H1 (cell line): Measurements from ENCODE around the gene DENND11. TPM values are rescaled to one million over a fixed set of nuclear protein-coding genes. Genes with fewer than 3 reads are reported as not detected.

Experiments used
- CTCF ChIA-PET: fragments of 300-600 bp; sonication (Branson Sonifier 250); formaldehyde crosslinking; loops from one replicate; lab custom pipeline; 2021; ENCODE audit not compliant: partially characterized antibody; lab: Charles Lee
- POLR2A ChIA-PET: fragments of 300-600 bp; sonication (Branson Sonifier 250); formaldehyde crosslinking; loops from one replicate; lab custom pipeline; 2021; ENCODE audit warnings: inconsistent platforms; ENCODE audit not compliant: partially characterized antibody; lab: Charles Lee
- DNase-seq, 2 experiments: peaks; one replicate each; pipeline versions ENCODE4 v3.0.0 to v3.0.0-alpha.2; 2010 to 2022; ENCODE audit warnings: low spot score in 2 of 2, low read depth in 1 of 2, mixed read lengths in 1 of 2
- FAIRE-seq: peaks from 2 replicates; lab custom pipeline; 2011; peaks lifted over from hg19 to GRCh38; lab: Jason Lieb, UNC
- H2AFZ ChIP-seq: 2 replicates; pipeline ENCODE4 v1.8.1; 2012; ENCODE audit warnings: low read length, inconsistent platforms
- H2AK5ac ChIP-seq: 2 replicates; pipeline ENCODE4 v1.6.1; 2013; ENCODE audit warnings: low read depth, low read length
- H2BK120ac ChIP-seq: replicated peaks from 2 replicates; pipeline ENCODE3; 2013; ENCODE audit warnings: low read depth, low read length, inconsistent platforms
- H2BK12ac ChIP-seq: 2 replicates; pipeline ENCODE4 v1.6.1; 2013; ENCODE audit warnings: low read depth, low read length
- H2BK15ac ChIP-seq: 2 replicates; pipeline ENCODE4 v1.6.1; 2013; ENCODE audit warnings: low read length
- H2BK20ac ChIP-seq: 2 replicates; pipeline ENCODE4 v1.6.1; 2013; ENCODE audit warnings: low read length
- H2BK5ac ChIP-seq: 2 replicates; pipeline ENCODE4 v1.6.1; 2013; ENCODE audit warnings: low read depth, low read length
- H3K14ac ChIP-seq: 2 replicates; pipeline ENCODE4 v1.6.1; 2013; ENCODE audit warnings: inconsistent platforms; ENCODE audit not compliant: insufficient read length
- H3K18ac ChIP-seq: 2 replicates; pipeline ENCODE4 v1.6.1; 2013; ENCODE audit warnings: low read length; ENCODE audit errors: extremely low read depth
- H3K23ac ChIP-seq: 2 replicates; pipeline ENCODE4 v1.6.1; 2013; ENCODE audit warnings: inconsistent platforms; ENCODE audit not compliant: insufficient read length
- H3K23me2 ChIP-seq: 2 replicates; pipeline ENCODE4 v1.6.1; 2013; ENCODE audit warnings: low read depth, low read length
- H3K27ac ChIP-seq: 2 replicates; pipeline ENCODE4 v1.6.1; 2011; ENCODE audit warnings: low read depth, low read length, inconsistent platforms
- H3K27me3 ChIP-seq, 4 experiments: replicated peaks in 1 of 4; 1 replicate in 1 of 4; 2 replicates in 3 of 4; pipeline versions ENCODE4 v1.6.1 to v1.8.1; 2011 to 2013; ENCODE audit warnings: low read length in 3 of 4, mild to moderate bottlenecking in 3 of 4, inconsistent platforms in 2 of 4, mixed read lengths in 2 of 4, moderate library complexity in 1 of 4; ENCODE audit not compliant: control insufficient read depth in 3 of 4, insufficient read depth in 3 of 4; ENCODE audit errors: extremely low read depth in 1 of 4
- H3K36me3 ChIP-seq, 4 experiments: 2 replicates each; pipeline versions ENCODE4 v1.6.1 to v1.8.1; 2011 to 2013; ENCODE audit warnings: mild to moderate bottlenecking in 4 of 4, low read length in 3 of 4, moderate library complexity in 2 of 4, control low read depth in 1 of 4, inconsistent platforms in 1 of 4; ENCODE audit not compliant: insufficient read depth in 4 of 4, control insufficient read depth in 2 of 4
- H3K4ac ChIP-seq: replicated peaks from 2 replicates; pipeline ENCODE3; 2013; ENCODE audit warnings: low read length, low read depth, mixed read lengths, inconsistent platforms; ENCODE audit not compliant: insufficient read length
- H3K4me1 ChIP-seq, 4 experiments: replicated peaks in 1 of 4; 1 replicate in 1 of 4; 2 replicates in 3 of 4; pipeline versions ENCODE4 v1.6.1 to v1.8.1; 2011 to 2013; ENCODE audit warnings: low read length in 3 of 4, inconsistent platforms in 2 of 4, mixed read lengths in 1 of 4; ENCODE audit not compliant: insufficient read depth in 4 of 4, control insufficient read depth in 3 of 4
- H3K4me2 ChIP-seq, 2 experiments: 2 replicates each; pipeline versions ENCODE4 v1.6.1 to v1.8.1; 2011 to 2013; ENCODE audit warnings: low read depth in 2 of 2, low read length in 2 of 2, control low read depth in 1 of 2, inconsistent platforms in 1 of 2, mild to moderate bottlenecking in 1 of 2; ENCODE audit not compliant: insufficient read depth in 1 of 2
- H3K4me3 ChIP-seq, 4 experiments: fragments of 200-600, 300-600 bp in 1 of 4; sonication (generic), shearing (Covaris generic), sonication (Bioruptor Twin) in 1 of 4; 2 replicates each; pipeline versions ENCODE4 v1.5.1 to v1.8.1; 2011 to 2016; ENCODE audit warnings: low read length in 4 of 4, low read depth in 3 of 4, control low read depth in 2 of 4, inconsistent platforms in 2 of 4, mild to moderate bottlenecking in 2 of 4, mixed read lengths in 1 of 4, moderate library complexity in 1 of 4; ENCODE audit not compliant: insufficient read depth in 2 of 4; ENCODE audit errors: extremely low read depth in 1 of 4
- H3K56ac ChIP-seq: replicated peaks from 2 replicates; pipeline ENCODE3; 2013; ENCODE audit warnings: low read depth, mild to moderate bottlenecking, mixed read lengths, low read length, inconsistent platforms; ENCODE audit not compliant: insufficient read length
- H3K79me1 ChIP-seq: 2 replicates; pipeline ENCODE4 v1.6.1; 2013; ENCODE audit warnings: low read depth, low read length, control low read depth
- H3K79me2 ChIP-seq, 2 experiments: 2 replicates each; pipeline versions ENCODE4 v1.6.1 to v1.8.1; 2012 to 2013; ENCODE audit warnings: low read length in 2 of 2, mild to moderate bottlenecking in 2 of 2, inconsistent platforms in 1 of 2; ENCODE audit not compliant: insufficient read depth in 2 of 2, control insufficient read depth in 1 of 2
- H3K9ac ChIP-seq, 4 experiments: replicated peaks in 1 of 4; 1 replicate in 1 of 4; 2 replicates in 3 of 4; pipeline versions ENCODE4 v1.6.1 to v1.8.1; 2011 to 2013; ENCODE audit warnings: low read depth in 3 of 4, low read length in 3 of 4, control low read depth in 2 of 4, mild to moderate bottlenecking in 2 of 4, moderate library complexity in 2 of 4, inconsistent platforms in 1 of 4; ENCODE audit errors: extremely low read depth in 1 of 4
- H3K9me3 ChIP-seq, 2 experiments: 2 replicates each; pipeline versions ENCODE4 v1.6.1 to v1.8.1; 2012 to 2013; ENCODE audit warnings: mild to moderate bottlenecking in 2 of 2, moderate library complexity in 2 of 2, control low read depth in 1 of 2, inconsistent platforms in 1 of 2, low read depth in 1 of 2, low read length in 1 of 2, mixed read lengths in 1 of 2; ENCODE audit not compliant: insufficient read depth in 2 of 2
- H4K20me1 ChIP-seq, 2 experiments: replicated peaks in 1 of 2; 2 replicates each; pipeline versions ENCODE3 to v1.8.1; 2011 to 2013; ENCODE audit warnings: inconsistent platforms in 2 of 2, low read length in 2 of 2, mild to moderate bottlenecking in 1 of 2; ENCODE audit not compliant: insufficient read depth in 2 of 2, control insufficient read depth in 1 of 2
- H4K5ac ChIP-seq: 2 replicates; pipeline ENCODE4 v1.6.1; 2013; ENCODE audit warnings: low read length, low read depth, mixed read lengths, inconsistent platforms; ENCODE audit not compliant: insufficient read length
- H4K8ac ChIP-seq: 2 replicates; pipeline ENCODE4 v1.8.0; 2013; ENCODE audit warnings: mild to moderate bottlenecking, moderate library complexity, low read length, inconsistent platforms; ENCODE audit not compliant: insufficient read depth; ENCODE audit errors: extremely low read depth
- H4K91ac ChIP-seq: replicated peaks from 2 replicates; pipeline ENCODE3; 2013; ENCODE audit warnings: low read length, mixed read lengths, inconsistent platforms; ENCODE audit not compliant: insufficient read length
- SIX5 ChIP-seq: IDR thresholded peaks from 2 replicates; pipeline ENCODE4 v1.6.1; 2011; ENCODE audit warnings: mild to moderate bottlenecking, low read depth, low read length
- WGBS, 2 experiments: shearing (Covaris generic) in 1 of 2; methylation state at CpG; one replicate each; pipeline versions ENCODE4 v1.1.6 to v1.1.7; 2013 to 2015; ENCODE audit warnings: low lambda C conversion rate in 2 of 2, mixed read lengths in 2 of 2, inconsistent platforms in 1 of 2, low coverage in 1 of 2, missing lambda C conversion rate in 1 of 2; ENCODE audit not compliant: insufficient replicate concordance in 2 of 2, insufficient coverage in 1 of 2, insufficient read length in 1 of 2; ENCODE audit errors: extremely low coverage in 1 of 2, missing lambda C conversion rate in 1 of 2; 5-methylcytosine and 5-hydroxymethylcytosine counted together
- polyA plus RNA-seq, 7 experiments: library from polyadenylated mRNA; depleted of rRNA in 3 of 7; stranded (reverse) in 5 of 7; unstranded in 2 of 7; fragments of >200 nt in 5 of 7; fragments of 200-250 nt in 2 of 7; gene quantifications; 1 replicate in 5 of 7; 2 replicates in 1 of 7; 4 replicates in 1 of 7; pipeline versions ENCODE4 v1.2.1 to v1.2.3, GENCODE V29; 2011 to 2013; ENCODE audit warnings: missing spikeins in 2 of 7, mixed read lengths in 2 of 7
- total RNA-seq: library from RNA; stranded (reverse); fragmentation: NEBNext Ultra II Directional; extraction: Animal tissue kit (Norgen Biotek cat#: 25700); gene quantifications from 2 replicates; pipeline ENCODE4 v1.2.1, GENCODE V29; 2021

DENND11 gene
- total and polyA plus RNA-seq, 2 of the 8 experiments (the other 6 are each of a cell fraction or from before 2014, with no cell fraction given), result 8.0 to 26.8 TPM

DNA sequence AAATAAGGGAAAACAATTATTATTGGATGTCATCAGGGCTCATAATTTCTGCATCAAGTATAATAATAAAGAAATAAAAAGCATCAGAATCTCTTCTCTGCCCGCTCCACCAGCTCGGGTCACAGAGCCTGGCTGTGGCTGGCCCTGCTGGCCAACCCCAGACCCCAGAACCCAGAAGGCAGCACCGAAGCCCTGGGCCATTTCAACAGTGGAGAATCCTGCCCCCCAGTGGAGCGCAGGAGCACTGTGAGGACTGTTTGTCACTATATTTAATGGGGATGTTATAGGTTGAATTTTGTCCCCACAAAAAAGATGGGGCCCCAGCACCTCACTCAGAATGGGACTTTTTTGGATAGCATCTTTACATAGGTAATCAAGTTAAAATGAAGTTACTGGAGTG is 27.3 kb downstream of the DENND11 start:
- Histone ChIP-seq H4K20me1 (peaks cover 0 to 2% of the 10 kb centered on the region in 2 experiments), H2BK15ac (no peak overlapping the region), H3K4me3 (no peak overlapping the region), H2AK5ac (no peak overlapping the region), H3K56ac (no peak overlapping the region), H2BK20ac (no peak overlapping the region), H3K23me2 (no peaks in the 10 kb centered on the region), H3K27ac (no peak overlapping the region), H3K18ac (no peak overlapping the region), H3K79me2 (no peaks in the 10 kb centered on the region), H3K4me1 (no peaks in the 10 kb centered on the region; a peak in 1 of 7 replicates), H3K9ac (no peak overlapping the region), H3K27me3 (no peaks in the 10 kb centered on the region), H3K36me3 (peaks cover 0 to 15% (median 5%) of the 10 kb centered on the region in 4 experiments; a peak in 5 of 8 replicates), H2BK120ac (no peak overlapping the region), H3K9me3 (peaks cover 0 to 3% of the 10 kb centered on the region in 2 experiments; a peak in 1 of 4 replicates), H3K79me1 (no peaks in the 10 kb centered on the region), H2AFZ (no peak overlapping the region), H3K4ac (no peak overlapping the region), H2BK12ac (no peak overlapping the region), H3K14ac (no peak overlapping the region), H3K4me2 (no peak overlapping the region), H4K8ac (no peak overlapping the region), H4K5ac (no peak overlapping the region), H3K23ac (no peak overlapping the region), H4K91ac (no peak overlapping the region), H2BK5ac (no peak overlapping the region)
- DNase-seq (peak; percentile 39 to 71), FAIRE-seq (no peak)
- WGBS, 2 experiments, result 49% methylated on average over 4 of the region's 4 CpGs; no CpG with 5 or more reads in 1 of the 2 experiments
- ChIA-PET POLR2A (interaction anchor here (1.2 to 1.5 kb wide), 3 partner anchors 12 to 28 kb away, joined by 3 to 5 read pairs (median 4); no protein-coding TSS in a partner anchor), CTCF (interaction anchor here (0.7 to 5.1 kb wide), 18 partner anchors 8 to 198 kb away, joined by 3 to 62 read pairs (median 4); partner anchors contain the start of genes DENND11 and WEE2)
- TF ChIP-seq SIX5, result no peak
